CD8-positive, alpha-beta memory T cell (primary cell): ENCODE results near the gene EVA1A. TPM values are rescaled to one million over a fixed set of nuclear protein-coding genes. Genes with fewer than 3 reads are reported as not detected.

ENCODE experiments used
- CTCF ChIA-PET: fragments of 350-600 bp; sonication (Branson Sonifier 250); formaldehyde crosslinking; loops from one replicate; lab custom pipeline; 2021; ENCODE audit warnings: antibody characterized with exemption; lab: Charles Lee
- POLR2A ChIA-PET: fragments of 350-600 bp; sonication (Branson Sonifier 250); formaldehyde crosslinking; loops from one replicate; lab custom pipeline; 2021; ENCODE audit warnings: antibody characterized with exemption; lab: Charles Lee
- DNase-seq, 5 donors: peaks; one replicate each; pipeline versions ENCODE4 v3.0.0 to v3.0.0-alpha.2; 2020 to 2022; ENCODE audit warnings: mixed read lengths in 1 of 5
- H3K27ac ChIP-seq: one replicate; pipeline ENCODE4 v1.7.0; 2013; ENCODE audit warnings: low read depth, mild to moderate bottlenecking, low read length, moderate library complexity
- H3K27me3 ChIP-seq: 2 replicates; pipeline ENCODE4 v1.7.0; 2013; ENCODE audit warnings: low read length, mild to moderate bottlenecking; ENCODE audit not compliant: insufficient read depth, poor library complexity, severe bottlenecking
- H3K36me3 ChIP-seq: 2 replicates; pipeline ENCODE4 v1.7.0; 2013; ENCODE audit warnings: mild to moderate bottlenecking, low read length, moderate library complexity; ENCODE audit not compliant: insufficient read depth
- H3K4me1 ChIP-seq: 2 replicates; pipeline ENCODE4 v1.7.0; 2013; ENCODE audit warnings: mild to moderate bottlenecking, low read length, moderate library complexity; ENCODE audit not compliant: insufficient read depth
- H3K4me3 ChIP-seq: 2 replicates; pipeline ENCODE4 v1.7.0; 2013; ENCODE audit warnings: mild to moderate bottlenecking, low read length
- H3K9me3 ChIP-seq: 2 replicates; pipeline ENCODE4 v1.7.0; 2013; ENCODE audit warnings: mild to moderate bottlenecking, low read length
- H3K27ac Mint-ChIP-seq, 8 donors: one replicate each; pipeline ENCODE4 v1.8.0; 2020 to 2021; ENCODE audit warnings: mixed read lengths in 8 of 8, mild to moderate bottlenecking in 6 of 8, inconsistent platforms in 3 of 8, moderate library complexity in 3 of 8
- H3K27me3 Mint-ChIP-seq, 2 donors: one replicate each; pipeline ENCODE4 v1.8.0; 2020 to 2021; ENCODE audit warnings: mixed read lengths in 2 of 2, mild to moderate bottlenecking in 1 of 2, moderate library complexity in 1 of 2
- H3K36me3 Mint-ChIP-seq, 3 donors: one replicate each; pipeline ENCODE4 v1.8.0; 2020 to 2021; ENCODE audit warnings: mixed read lengths in 3 of 3, inconsistent platforms in 1 of 3, mild to moderate bottlenecking in 1 of 3
- H3K4me1 Mint-ChIP-seq, 3 donors: one replicate each; pipeline ENCODE4 v1.8.0; 2020 to 2021; ENCODE audit warnings: mixed read lengths in 3 of 3, inconsistent platforms in 1 of 3, mild to moderate bottlenecking in 1 of 3
- H3K4me3 Mint-ChIP-seq, 7 donors: one replicate each; pipeline ENCODE4 v1.8.0; 2020 to 2021; ENCODE audit warnings: mixed read lengths in 7 of 7, mild to moderate bottlenecking in 6 of 7, moderate library complexity in 4 of 7, inconsistent platforms in 2 of 7
- H3K9me3 Mint-ChIP-seq, 5 donors: one replicate each; pipeline ENCODE4 v1.8.0; 2020 to 2022; ENCODE audit warnings: mixed read lengths in 5 of 5, mild to moderate bottlenecking in 3 of 5, moderate library complexity in 2 of 5, inconsistent platforms in 1 of 5
- polyA plus RNA-seq: library from polyadenylated mRNA; unstranded; fragments of 300-500 nt; fragmentation: Illumina TruSeq; gene quantifications from one replicate; pipeline ENCODE4 v1.2.3, GENCODE V29; 2021
- total RNA-seq, 2 experiments: library from RNA; stranded (reverse); gene quantifications; one replicate each; pipeline ENCODE4 v1.2.3, GENCODE V29; 2021

Gene EVA1A
- total and polyA plus RNA-seq, 3 experiments from 2014 or later: not detected

- Histone ChIP-seq H3K36me3 (no peaks in the 10 kb centered on the region), H3K4me1 (no peaks in the 10 kb centered on the region), H3K27me3 (no peaks in the 10 kb centered on the region), H3K9me3 (no peaks in the 10 kb centered on the region), H3K27ac (no peak overlapping the region), H3K4me3 (no peak overlapping the region)
- Mint-ChIP-seq H3K4me1 (peaks cover 8 to 15% (median 13%) of the 10 kb centered on the region in 3 donors), H3K36me3 (peaks cover 0 to 1% (median 0%) of the 10 kb centered on the region in 3 donors), H3K9me3 (peaks cover 0 to 5% (median 0%) of the 10 kb centered on the region in 5 donors), H3K27ac (no peak overlapping the region), H3K4me3 (no peak overlapping the region), H3K27me3 (peaks cover 25 to 65% of the 10 kb centered on the region in 2 donors)
- ChIA-PET POLR2A (no interaction called here), CTCF (no interaction called here)
- no peak for DNase-seq
Observed at GRCh38 chr2:75556679-75557366, 3.9 kb downstream of the EVA1A start.

DNA sequence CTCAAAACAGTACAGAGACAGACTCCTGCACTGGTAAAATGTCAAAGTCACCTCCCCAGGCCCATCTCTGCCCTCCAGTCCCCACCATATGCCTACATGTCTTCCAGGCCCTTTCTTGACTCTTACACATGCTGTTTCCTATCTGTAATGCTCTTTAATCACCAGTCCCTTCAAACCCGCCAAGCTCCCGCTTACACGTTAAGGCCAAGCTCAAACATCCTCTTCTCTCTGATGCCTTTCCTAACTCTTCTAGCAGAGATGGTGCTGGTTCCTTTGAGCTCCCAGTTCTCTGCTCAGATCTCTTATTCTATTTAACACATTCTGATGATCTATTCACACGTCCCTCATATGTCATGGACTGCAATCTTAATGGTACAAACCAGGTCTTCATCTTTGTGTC lies 5.0 kb downstream of the EVA1A start:
- CTCF ChIA-PET: interaction anchor here (1.2 to 1.3 kb wide), 2 partner anchors 10 to 12 kb away, joined by 3 to 4 read pairs; no protein-coding TSS in a partner anchor

DNA sequence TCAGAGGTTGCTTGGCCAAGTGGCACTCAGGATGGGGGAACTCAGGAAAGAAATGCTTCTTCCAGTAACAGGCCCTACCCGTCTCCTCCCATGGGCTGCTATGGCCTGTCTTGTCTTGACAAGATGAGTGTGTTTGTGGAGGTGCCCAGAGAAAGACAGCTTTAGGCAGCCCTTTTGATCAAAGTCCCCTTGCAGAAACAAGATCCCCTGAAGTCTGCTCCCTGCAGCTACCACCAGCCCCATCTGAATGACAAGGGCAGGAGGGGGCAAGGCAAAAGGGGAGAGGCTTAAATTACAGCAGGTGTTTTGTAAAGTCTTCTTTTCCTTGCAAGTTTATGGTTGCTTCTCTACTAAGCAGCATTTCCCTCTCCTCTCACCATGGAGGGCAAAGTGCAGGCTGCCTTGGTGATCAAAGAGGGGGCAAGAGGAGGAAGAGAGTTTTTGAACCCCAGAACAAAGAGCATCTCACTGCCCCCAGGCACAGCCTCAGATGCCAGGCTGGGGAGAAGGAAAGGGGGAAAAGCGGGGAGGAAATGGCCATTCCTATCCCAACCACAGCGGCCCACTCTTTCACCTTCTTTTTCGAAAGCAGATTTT lies 6.7 kb downstream of the EVA1A start:
- Histone ChIP-seq H3K4me3 (no peak overlapping the region), H3K27me3 (no peaks in the 10 kb centered on the region), H3K36me3 (no peaks in the 10 kb centered on the region), H3K9me3 (no peaks in the 10 kb centered on the region), H3K4me1 (no peaks in the 10 kb centered on the region), H3K27ac (no peak overlapping the region)
- peaks cover 0 to 3% (median 0%) of the 10 kb centered on the region in 5 donors for H3K9me3 Mint-ChIP-seq
- no peak for DNase-seq
- no peaks in the 10 kb centered on the region for H3K4me1 Mint-ChIP-seq
- H3K27me3 Mint-ChIP-seq: peaks cover 13 to 54% of the 10 kb centered on the region in 2 donors
- POLR2A ChIA-PET: no interaction called here
- H3K27ac Mint-ChIP-seq: peak overlapping the region in 1 of 8 donors; percentile 27
- no peak overlapping the region for H3K4me3 Mint-ChIP-seq
- CTCF ChIA-PET: no interaction called here
- no peaks in the 10 kb centered on the region for H3K36me3 Mint-ChIP-seq

More for the DNA sequence above, 5.0 kb downstream of the EVA1A start:
- POLR2A ChIA-PET: no interaction called here
- H3K27me3 ChIP-seq: no peaks in the 10 kb centered on the region
- H3K4me3 ChIP-seq: no peak overlapping the region
- Mint-ChIP-seq H3K27me3 (peaks cover 21 to 62% of the 10 kb centered on the region in 2 donors), H3K4me3 (no peak overlapping the region), H3K36me3 (no peaks in the 10 kb centered on the region), H3K4me1 (peaks cover 5 to 8% (median 8%) of the 10 kb centered on the region in 3 donors), H3K27ac (no peak overlapping the region), H3K9me3 (peaks cover 0 to 5% (median 0%) of the 10 kb centered on the region in 5 donors)
- H3K27ac ChIP-seq: no peak overlapping the region
- H3K36me3 ChIP-seq: no peaks in the 10 kb centered on the region
- no peak for DNase-seq
- H3K4me1 ChIP-seq: no peaks in the 10 kb centered on the region
- no peaks in the 10 kb centered on the region for H3K9me3 ChIP-seq

- Histone ChIP-seq H3K4me3 (no peak overlapping the region), H3K9me3 (no peaks in the 10 kb centered on the region), H3K4me1 (no peaks in the 10 kb centered on the region), H3K27ac (no peak overlapping the region), H3K27me3 (no peaks in the 10 kb centered on the region), H3K36me3 (no peaks in the 10 kb centered on the region)
- Mint-ChIP-seq H3K4me1 (no peaks in the 10 kb centered on the region), H3K4me3 (no peak overlapping the region), H3K36me3 (no peaks in the 10 kb centered on the region), H3K9me3 (peaks cover 0 to 2% (median 0%) of the 10 kb centered on the region in 5 donors), H3K27ac (no peak overlapping the region), H3K27me3 (peaks cover 3 to 40% of the 10 kb centered on the region in 2 donors)
- CTCF ChIA-PET: no interaction called here
- POLR2A ChIA-PET: no interaction called here
- DNase-seq: no peak
Observed at GRCh38 chr2:75552222-75552621, 8.5 kb downstream of the EVA1A start.

GRCh38 chr2:75551434-75551833 lies 9.3 kb downstream of the EVA1A start:
- Histone ChIP-seq H3K9me3 (no peaks in the 10 kb centered on the region), H3K36me3 (no peaks in the 10 kb centered on the region), H3K4me1 (no peaks in the 10 kb centered on the region), H3K27me3 (no peaks in the 10 kb centered on the region), H3K27ac (no peak overlapping the region), H3K4me3 (no peak overlapping the region)
- peaks cover 0 to 2% (median 0%) of the 10 kb centered on the region in 5 donors for H3K9me3 Mint-ChIP-seq
- peak overlapping the region in 1 of 8 donors; percentile 73 for H3K27ac Mint-ChIP-seq
- peaks cover 3 to 39% of the 10 kb centered on the region in 2 donors for H3K27me3 Mint-ChIP-seq
- DNase-seq: no peak
- H3K36me3 Mint-ChIP-seq: no peaks in the 10 kb centered on the region
- no peaks in the 10 kb centered on the region for H3K4me1 Mint-ChIP-seq
- no peak overlapping the region for H3K4me3 Mint-ChIP-seq
- CTCF ChIA-PET: no interaction called here
- POLR2A ChIA-PET: no interaction called here

- Mint-ChIP-seq H3K36me3 (no peaks in the 10 kb centered on the region), H3K4me1 (no peaks in the 10 kb centered on the region), H3K27me3 (peaks cover 8 to 31% of the 10 kb centered on the region in 2 donors), H3K4me3 (no peak overlapping the region), H3K9me3 (peaks cover 0 to 2% (median 0%) of the 10 kb centered on the region in 5 donors), H3K27ac (no peak overlapping the region)
- Histone ChIP-seq H3K9me3 (no peaks in the 10 kb centered on the region), H3K4me1 (no peaks in the 10 kb centered on the region), H3K4me3 (no peak overlapping the region), H3K36me3 (no peaks in the 10 kb centered on the region), H3K27me3 (no peaks in the 10 kb centered on the region), H3K27ac (no peak overlapping the region)
- ChIA-PET CTCF (no interaction called here), POLR2A (no interaction called here)
- DNase-seq: no peak
Observed at GRCh38 chr2:75549401-75550253, 11.1 kb downstream of the EVA1A start.

DNA sequence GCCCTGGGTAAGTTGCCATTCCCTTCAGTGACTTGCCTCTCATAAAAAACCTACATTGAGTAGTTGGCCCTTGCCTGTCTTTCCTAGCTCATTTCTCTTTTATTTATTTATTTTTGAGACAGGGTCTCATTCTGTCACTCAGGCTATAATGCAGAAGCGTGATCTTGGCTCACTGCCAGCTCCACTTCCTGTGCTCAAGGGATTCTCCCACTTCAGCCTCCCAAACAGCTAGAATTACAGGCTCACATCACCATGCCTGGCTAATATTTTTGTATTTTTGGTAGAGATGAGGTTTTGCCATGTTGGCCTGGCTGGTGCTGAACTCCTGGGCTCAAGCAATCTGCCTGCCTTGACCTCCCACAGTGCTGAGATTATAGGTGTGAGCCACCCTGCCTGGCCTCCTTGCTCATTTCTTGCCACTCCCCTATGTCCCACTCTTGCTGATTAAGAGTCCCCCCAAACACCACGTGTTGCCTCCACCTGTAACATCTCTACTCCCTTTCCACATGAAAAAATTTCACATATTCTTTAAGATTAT lies 12.6 kb downstream of the EVA1A start:
- Histone ChIP-seq H3K9me3 (no peaks in the 10 kb centered on the region), H3K4me1 (no peaks in the 10 kb centered on the region), H3K4me3 (no peak overlapping the region), H3K27me3 (no peaks in the 10 kb centered on the region), H3K36me3 (no peaks in the 10 kb centered on the region), H3K27ac (no peak overlapping the region)
- H3K4me1 Mint-ChIP-seq: no peaks in the 10 kb centered on the region
- no peak for DNase-seq
- ChIA-PET CTCF (no interaction called here), POLR2A (no interaction called here)
- H3K27ac Mint-ChIP-seq: no peak overlapping the region
- H3K9me3 Mint-ChIP-seq: peaks cover 0 to 2% (median 0%) of the 10 kb centered on the region in 5 donors
- H3K27me3 Mint-ChIP-seq: peaks cover 6 to 25% of the 10 kb centered on the region in 2 donors
- no peak overlapping the region for H3K4me3 Mint-ChIP-seq
- H3K36me3 Mint-ChIP-seq: no peaks in the 10 kb centered on the region
